ENCODE data around the gene ENAM. TPM values are rescaled to one million over a fixed set of nuclear protein-coding genes. Genes with fewer than 3 reads are reported as not detected.

Gene ENAM
- total and polyA plus RNA-seq, 9 of the 15 experiments (the other 6 are each of a cell fraction or from before 2014, with no cell fraction given), result 0.04 to 0.09 (median 0.04) TPM; not detected in 6

- peak; percentile 36 to 83; a peak in 2 of 4 replicates for TF ChIP-seq SIN3A (IDR thresholded peaks at IDR 0.05; ENCODE audit: borderline replicate concordance in 2 of 2, control insufficient read depth in 1 of 2, low read depth in 2 of 2, low read length in 2 of 2)
- no peak; the same call in 1 of the 2 replicates for TF ChIP-seq ZNF445 (CRISPR knock-in tag; IDR thresholded peaks at IDR 0.05; ENCODE audit: low read depth)
- peak; percentile 67 for TF ChIP-seq TCF7L2 (IDR thresholded peaks at IDR 0.05; ENCODE audit: low read depth, low read length)
- TF ChIP-seq ZNF12 (CRISPR knock-in tag; IDR thresholded peaks at IDR 0.05), result no peak
- peak; percentile 68 for TF ChIP-seq GMEB1 (CRISPR knock-in tag; IDR thresholded peaks at IDR 0.05)
- TF ChIP-seq ZNF175 (CRISPR knock-in tag; IDR thresholded peaks at IDR 0.05; ENCODE audit: low read depth), result peak; percentile 52; the same call in 1 of the 2 replicates
- TF ChIP-seq MLX (CRISPR knock-in tag; conservative IDR thresholded peaks at IDR 0.05), result no peak
- no peak; the same call in none of the 2 replicates for TF ChIP-seq ZBED1 (IDR thresholded peaks at IDR 0.05)
- peak; percentile 49 for TF ChIP-seq EHMT2 (IDR thresholded peaks at IDR 0.05)
- no peak for TF ChIP-seq ZSCAN32 (CRISPR knock-in tag; IDR thresholded peaks at IDR 0.05)
- no peak for TF ChIP-seq MAFG (tag; conservative IDR thresholded peaks at IDR 0.05)
- TF ChIP-seq DEAF1 (CRISPR knock-in tag; IDR thresholded peaks at IDR 0.05), result 0 out of 2 replicates have a peak, but pooled peaks have one; percentile 33
- peak; percentile 64; the same call in 1 of the 2 replicates for TF ChIP-seq BACH1 (tag; IDR thresholded peaks at IDR 0.05)
- peak; percentile 50 for TF ChIP-seq ZNF239 (CRISPR knock-in tag; IDR thresholded peaks at IDR 0.05)
- TF ChIP-seq CHD1 (IDR thresholded peaks at IDR 0.05; ENCODE audit: low read length), result peak; percentile 56
- TF ChIP-seq ZNF785 (CRISPR knock-in tag; IDR thresholded peaks at IDR 0.05), result no peak
- no peak for TF ChIP-seq FOXK1 (CRISPR knock-in tag; IDR thresholded peaks at IDR 0.05; ENCODE audit: borderline replicate concordance)
- TF ChIP-seq PCBP1 (IDR thresholded peaks at IDR 0.05; ENCODE audit: low read depth, low read length, poor library complexity, severe bottlenecking), result no peak
- TF ChIP-seq TOE1 (IDR thresholded peaks at IDR 0.05; ENCODE audit: borderline replicate concordance), result peak; percentile 90
- no peak for TF ChIP-seq TOE1 (CRISPR knock-in tag; IDR thresholded peaks at IDR 0.05; ENCODE audit: borderline replicate concordance, low read depth)
- TF ChIP-seq HES1 (IDR thresholded peaks at IDR 0.05; ENCODE audit: low read depth), result no peak
- TF ChIP-seq PTBP1 (IDR thresholded peaks at IDR 0.05; ENCODE audit: low read depth, low read length), result 0 out of 2 replicates have a peak, but pooled peaks have one; percentile 22
- no peak for TF ChIP-seq FOS (IDR thresholded peaks at IDR 0.05; ENCODE audit: extremely low read depth, insufficient read length)
Measured at GRCh38 chr4:70687821-70688794, 59.6 kb downstream of the ENAM start, which contains the start of gene UTP3 (continued).

Data from K562 (cell line).